Measurements from ENCODE around the gene FAM43A.

The FAM43A gene

DNA sequence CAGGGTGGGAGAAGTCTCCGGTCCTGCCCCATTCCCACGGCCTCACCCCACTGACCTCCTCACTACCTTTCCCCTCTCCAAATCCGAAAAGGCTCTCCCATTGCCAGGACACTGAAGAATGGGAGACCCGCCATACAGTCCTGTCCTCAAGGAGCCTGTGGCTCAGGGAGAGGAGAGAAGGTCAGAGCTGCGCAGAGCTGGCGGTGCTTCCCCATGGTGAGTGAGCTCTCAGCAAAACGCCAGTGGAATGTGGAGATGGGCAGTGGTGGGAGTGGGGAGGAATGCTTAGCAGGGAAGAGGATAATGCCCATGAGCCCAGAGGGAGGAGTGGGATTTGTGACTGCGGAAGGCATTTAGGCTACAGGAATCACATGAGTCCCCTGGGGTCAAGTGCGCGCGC, 20.1 kb downstream of the FAM43A start:
- DNase-seq (ENCODE audit: low read depth in 1 of 2, low spot score in 1 of 2), result no peak

DNA sequence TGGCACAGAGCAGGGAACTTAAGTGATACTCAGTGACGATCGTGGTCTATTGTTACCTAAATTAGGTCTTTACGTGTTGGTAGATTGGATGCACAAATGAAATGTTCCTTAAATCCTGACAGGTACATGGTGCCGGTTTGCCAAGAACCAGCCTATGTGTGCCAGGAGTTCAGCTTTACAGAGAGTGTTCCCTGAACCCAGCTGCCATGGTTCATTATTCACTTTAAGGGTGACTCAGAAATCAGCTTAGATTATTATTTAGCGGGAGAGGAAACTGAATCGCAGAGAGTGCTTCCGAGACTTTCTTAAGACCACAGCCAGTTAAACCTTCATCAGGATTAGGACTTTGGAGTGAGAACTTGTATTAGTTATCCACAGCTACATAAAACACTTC, 21.5 kb downstream of the FAM43A start:
- no peak for DNase-seq (ENCODE audit: low read depth in 1 of 2, low spot score in 1 of 2)

DNA sequence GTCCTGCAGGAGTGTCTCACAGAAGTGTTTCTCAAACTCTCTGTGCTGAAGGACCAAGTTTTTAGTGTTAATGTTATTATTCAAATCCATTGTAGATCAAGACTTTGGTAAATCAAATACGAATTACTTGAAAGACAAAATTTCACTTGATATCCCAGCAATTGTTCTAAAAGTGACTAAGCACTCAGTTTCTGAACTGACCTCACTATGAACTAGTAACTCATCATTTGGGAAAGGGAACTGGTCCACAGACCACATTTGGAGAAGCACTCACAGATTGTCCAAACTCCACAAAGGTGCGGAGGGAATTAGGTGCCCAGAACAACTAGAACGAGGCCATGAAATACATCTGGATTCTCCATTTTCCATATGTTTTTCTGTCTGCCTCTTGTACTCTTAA, 25.6 kb downstream of the FAM43A start:
- DNase-seq (ENCODE audit: low read depth in 1 of 2, low spot score in 1 of 2), result no peak

DNA sequence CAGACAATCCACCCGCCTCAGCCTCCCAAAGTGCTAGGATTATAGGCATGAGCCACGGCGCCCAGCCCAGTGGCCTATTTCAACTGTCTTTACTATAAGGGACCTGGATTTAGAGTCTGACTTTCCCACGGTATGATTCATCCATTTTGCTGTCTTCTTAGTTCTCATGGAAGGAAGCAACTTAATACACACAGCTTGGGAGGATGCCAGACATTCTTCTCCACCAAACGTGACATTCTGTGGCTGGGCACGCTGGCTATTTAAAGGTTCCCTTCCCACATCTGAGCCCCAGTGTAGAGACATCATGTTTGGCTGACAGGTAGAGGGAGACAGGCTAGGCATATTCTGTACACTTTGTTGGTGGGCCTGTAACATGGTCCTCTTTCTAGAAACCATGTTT, 26.2 kb downstream of the FAM43A start:
- no peak for DNase-seq (ENCODE audit: low read depth in 1 of 2, low spot score in 1 of 2)

DNA sequence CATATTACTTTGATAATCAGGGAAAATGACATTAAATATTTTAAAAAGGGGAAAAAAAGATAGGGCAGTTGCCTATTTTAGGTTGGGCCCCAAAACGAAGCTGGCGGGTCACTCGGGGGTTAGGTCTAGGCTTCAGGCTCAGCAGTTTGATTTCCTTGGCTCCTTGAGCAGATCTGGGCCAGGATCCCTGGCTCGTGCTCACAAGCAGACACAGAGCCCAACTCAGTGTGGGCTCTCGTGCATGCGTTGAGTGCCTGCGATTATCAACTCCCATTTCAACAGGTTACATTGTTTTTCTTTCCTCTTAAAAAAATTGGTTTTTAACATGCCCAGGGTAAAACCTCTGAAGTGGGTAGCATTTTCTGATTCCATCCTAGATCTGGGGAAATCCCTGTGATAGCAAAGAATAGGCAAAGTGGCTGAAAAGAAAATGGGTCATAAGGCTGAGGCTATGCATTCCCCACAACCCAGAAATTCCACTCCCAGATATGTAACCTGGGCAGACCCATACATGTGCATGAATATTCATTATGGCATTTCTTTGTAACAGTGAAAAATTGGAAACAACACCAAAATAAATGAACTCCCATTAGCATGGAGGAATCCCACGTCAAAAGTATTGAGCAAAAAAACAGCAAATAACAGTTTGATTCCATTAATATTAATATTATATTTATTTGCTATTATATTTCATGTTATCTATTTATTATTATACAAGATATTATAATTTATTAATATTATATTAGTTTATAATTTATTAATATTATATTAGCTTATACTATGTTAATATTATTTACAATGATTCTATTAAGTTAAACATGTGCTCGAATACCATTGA, 27.8 kb downstream of the FAM43A start:
- no peak for DNase-seq (ENCODE audit: low read depth in 1 of 2, low spot score in 1 of 2)

DNA sequence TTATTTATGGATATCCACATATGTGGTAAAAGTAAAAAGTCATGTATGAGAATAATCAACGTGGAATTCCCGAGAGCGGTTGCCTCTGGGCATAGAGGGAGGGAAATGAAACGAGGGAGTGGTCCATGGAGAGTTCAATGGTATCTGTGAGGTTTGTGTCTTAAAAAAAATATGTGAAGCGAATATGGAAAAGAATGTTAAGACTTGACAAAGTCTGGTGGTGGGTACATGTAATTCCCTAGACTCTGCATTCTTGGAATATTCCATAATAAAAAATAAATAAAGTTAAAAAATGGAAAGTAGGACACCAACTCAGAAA, 28.4 kb downstream of the FAM43A start:
- DNase-seq (ENCODE audit: low read depth in 1 of 2, low spot score in 1 of 2), result no peak

DNA sequence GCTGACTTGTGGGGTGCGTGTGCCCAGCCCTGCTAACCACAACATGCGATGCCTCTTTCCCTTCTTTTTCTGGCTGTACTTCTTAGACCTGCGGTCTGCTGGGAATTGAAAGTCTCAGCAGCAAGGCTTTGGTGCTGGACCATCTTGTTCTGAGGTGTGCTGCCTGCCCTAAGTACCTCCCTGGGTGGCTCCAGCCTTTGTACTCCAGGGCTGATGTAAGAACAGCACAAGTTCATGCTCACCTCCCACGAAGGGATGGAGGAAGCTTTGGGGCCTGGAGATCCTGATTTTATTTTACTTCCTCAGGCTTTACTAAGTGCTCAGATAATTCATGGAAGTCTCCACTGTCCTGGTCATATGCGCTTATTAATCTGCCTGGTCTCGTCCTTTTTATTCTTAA, 28.9 kb downstream of the FAM43A start:
- no peak for DNase-seq (ENCODE audit: low read depth in 1 of 2, low spot score in 1 of 2)

DNA sequence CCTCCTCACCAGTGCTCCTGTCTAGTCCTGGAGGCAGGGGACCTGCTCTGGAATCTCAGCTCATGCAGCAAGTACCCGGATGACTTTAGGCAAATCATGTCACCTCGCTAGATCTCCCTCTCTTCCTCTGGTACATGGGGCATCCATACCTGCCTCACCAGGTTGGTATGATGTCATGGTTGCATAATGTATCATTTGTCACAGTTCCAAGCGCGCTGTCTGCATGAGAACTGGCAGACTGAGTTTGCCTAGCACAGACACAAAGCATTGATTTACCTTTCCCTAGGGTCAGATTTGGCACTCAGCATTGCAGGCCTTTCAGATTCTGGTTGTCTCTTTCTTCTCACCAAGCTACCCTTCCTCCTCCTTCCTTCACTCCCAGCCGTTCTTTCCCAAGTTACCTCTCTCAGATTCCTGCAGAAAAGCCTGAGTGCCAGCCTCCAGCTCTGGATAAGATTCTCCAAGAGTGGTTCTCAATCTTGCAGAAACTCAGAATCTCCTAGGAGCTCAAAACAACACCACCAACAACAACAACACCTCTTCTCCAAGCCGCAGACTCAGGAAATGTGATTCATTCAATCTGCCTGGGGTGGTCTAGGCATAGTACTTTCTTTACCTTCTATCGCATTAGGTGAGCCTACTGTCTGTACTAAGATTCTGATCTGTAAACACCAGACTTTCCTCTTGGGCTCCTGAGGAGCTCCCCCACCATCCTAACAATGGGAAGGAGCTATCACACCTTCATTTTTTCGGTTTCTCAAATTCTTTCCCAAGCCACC, 29.5 kb downstream of the FAM43A start:
- DNase-seq (ENCODE audit: low read depth in 1 of 2, low spot score in 1 of 2), result no peak

DNA sequence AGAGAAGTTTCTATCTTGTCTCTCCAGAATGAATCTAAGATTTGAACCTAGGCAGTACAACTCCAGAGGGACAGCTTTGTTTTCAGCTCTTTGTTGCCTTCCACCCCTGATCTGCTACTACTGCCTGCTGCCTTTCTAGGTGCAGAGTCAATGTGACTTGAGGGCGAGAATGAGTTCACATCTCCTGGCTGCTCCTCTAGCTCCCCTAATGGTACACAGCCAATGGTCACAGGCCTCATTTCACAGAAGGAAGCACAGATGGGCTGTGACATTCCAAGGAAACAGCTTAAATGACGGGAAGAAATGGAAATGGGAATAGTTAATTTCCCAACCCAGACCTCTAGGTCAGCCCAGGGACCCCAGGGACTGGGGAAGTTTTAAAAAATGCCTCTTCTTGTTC, 32.4 kb downstream of the FAM43A start:
- DNase-seq (ENCODE audit: low read depth in 1 of 2, low spot score in 1 of 2), result no peak

DNA sequence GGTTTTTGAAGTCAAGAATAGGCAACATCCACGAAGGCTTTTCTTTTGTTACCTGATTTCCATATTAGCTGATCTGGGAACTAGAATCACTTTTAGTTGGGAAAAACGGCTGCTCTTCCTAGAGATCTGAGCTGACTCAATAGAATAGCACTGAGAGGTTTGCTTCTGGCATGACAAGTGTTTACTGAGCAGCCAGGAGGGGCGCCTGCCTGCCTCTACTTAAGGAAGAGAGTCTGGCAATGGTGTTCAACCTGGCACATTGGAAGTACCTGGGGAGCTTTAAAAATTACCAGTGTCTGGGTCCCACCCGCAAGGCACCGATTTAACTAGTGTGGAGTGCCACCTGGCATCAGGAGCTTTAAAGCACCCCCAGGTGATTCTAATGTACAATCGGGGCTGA, 34.4 kb downstream of the FAM43A start:
- no peak for DNase-seq (ENCODE audit: low read depth in 1 of 2, low spot score in 1 of 2)

DNA sequence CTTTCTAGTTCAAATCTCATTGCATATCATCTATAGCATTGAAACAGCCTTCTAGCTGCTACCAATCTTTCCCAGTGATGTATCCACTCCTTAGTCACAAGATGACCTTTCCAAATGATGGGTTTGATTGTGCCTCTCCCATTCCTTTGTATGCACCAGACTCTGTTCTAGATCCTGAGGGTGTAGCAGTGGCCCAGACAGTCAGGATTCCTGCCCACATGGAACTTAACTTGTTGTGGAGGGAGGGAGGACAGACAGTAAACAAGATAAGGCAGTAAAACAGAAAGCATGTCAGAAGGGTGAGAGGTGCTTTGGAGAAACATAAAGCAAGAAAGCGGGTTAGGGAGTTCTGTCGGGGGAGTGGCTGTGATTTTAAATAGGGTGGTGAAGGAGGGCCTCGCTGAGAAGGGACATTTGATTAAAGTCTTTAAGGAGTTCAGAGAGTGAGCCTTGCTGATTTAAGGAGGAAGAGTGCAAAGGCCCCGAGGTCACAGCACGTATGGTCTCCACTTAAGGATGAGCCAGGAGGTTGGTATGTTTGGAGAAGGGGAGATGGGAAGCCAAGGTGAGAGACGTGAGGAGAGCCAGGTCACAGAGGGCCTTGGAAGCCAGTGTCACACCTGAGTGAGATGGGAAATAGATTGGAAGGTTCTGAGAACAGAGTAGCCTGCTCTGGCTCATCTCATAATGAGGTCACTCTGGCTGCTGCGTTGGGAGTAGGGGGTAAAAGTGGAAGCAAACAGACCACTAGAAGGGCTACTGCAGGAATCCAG, 38.3 kb downstream of the FAM43A start:
- DNase-seq (ENCODE audit: low read depth in 1 of 2, low spot score in 1 of 2), result no peak

DNA sequence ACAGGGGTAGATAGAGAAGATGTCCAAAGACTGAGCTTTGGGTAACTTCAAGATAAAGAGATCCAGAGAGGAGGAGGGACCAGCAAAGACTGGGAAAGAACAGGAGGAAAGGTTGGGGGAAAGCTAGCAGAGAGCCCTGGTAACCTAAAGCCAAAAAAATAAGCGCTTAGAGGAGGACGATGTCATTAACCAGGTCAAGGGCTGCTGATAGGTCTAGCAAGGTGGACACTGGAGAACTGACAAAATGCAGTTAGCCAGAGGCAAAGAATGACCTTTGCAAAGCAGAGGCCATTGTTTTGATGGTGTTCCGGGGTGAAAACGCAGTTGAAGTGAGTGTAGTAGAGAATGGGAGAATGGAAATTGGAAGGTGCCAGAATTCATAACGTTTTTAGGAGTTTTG, 39.7 kb downstream of the FAM43A start:
- DNase-seq (ENCODE audit: low read depth in 1 of 2, low spot score in 1 of 2), result no peak

DNA sequence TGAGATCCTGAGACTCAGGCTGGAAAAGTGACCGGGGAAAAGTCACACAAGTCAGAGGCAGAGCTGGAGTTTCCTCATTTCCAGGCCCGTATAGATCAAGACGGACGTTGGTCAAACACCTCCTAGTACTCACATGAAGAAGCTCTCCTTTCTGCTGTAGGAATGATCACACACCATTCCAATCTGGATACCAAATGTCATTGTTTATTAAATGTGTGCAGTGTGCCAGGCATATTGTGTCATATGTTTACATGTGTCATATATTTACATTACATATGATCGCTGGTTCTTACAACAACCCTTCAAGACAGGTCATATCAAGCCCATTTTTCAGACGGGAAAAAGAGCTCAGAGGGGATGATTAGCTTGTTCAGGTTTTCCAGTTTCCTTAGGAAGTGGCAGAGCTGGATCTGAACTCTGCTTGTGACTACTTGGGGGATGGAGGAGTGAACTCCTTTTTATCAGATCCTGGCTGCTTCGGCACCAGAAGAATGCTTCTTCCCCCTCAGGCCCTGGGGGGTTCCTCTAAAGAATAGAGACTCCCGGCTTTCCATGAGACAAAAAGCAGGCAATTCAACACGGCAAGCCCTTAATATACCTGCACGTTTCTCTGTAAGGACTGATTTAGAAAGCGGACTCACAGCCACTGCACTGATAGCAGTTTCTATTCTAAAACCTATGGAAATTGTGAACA, 41.9 kb downstream of the FAM43A start:
- DNase-seq (ENCODE audit: low read depth in 1 of 2, low spot score in 1 of 2), result no peak

DNA sequence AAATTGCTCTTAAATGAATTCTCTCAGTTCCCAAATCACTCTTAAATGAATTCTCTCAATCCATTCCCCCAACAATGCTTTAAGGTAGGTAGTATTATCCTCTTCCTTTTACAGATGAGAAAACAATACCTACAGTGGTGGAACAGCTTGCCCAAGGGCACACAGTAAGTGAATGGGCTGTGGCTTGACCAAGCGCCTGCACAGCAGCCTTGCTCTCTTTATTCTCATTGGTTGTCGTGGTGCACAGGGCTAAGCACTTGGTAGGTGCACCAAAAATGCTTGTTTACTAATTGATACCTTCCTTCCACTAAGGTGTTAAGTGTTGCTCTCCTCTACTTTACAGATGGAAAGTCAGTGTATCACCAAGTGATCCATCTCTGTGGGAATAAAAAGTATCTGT, 43.3 kb downstream of the FAM43A start:
- no peak for DNase-seq (ENCODE audit: low read depth in 1 of 2, low spot score in 1 of 2)

DNA sequence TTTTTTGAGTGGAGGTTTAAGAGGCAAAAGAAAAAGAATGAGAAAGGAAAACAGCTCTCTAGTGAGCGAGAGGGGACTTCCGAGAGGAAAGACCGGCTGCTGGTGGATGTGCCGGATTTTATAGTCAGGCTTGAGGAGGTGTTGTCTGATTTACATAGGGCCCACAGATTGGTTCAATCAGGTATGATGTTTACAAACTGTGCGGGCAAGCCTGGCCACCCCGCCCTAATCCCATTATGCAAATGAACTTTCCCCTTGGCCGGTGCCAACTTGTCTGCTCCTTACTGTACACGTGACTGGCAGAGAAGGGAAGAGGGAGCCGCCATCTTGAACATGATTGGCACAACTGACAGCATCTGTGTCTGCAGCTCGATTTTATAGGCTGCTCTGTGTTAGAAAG, 44.7 kb downstream of the FAM43A start:
- DNase-seq (ENCODE audit: low read depth in 1 of 2, low spot score in 1 of 2), result no peak

DNA sequence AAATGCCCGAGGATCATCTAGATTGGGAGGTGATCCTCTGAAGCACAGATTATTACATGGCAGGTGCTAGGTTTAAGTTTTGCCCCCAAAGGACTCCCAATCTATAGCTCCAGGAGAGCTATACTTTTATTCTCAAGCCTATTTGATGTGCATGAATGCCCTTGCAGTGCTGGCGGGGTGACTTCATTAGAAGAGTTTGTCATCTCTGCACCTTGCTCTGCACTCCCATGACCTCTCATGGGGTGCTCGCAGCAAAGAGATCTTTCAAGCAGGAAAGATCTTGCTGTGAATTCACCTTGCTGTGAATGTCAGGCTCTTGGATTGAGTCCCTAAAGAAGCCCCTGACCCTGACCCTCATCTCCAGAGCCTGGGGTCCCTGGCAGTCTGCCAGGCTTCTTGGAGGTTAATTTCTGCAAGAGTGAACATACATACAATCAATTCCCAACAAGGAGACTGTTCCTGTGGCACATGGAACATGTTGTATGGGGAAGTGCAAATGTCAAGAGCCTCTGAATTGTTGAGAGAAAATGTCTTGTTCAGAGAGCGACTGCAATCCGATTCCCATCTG, 45.9 kb downstream of the FAM43A start:
- DNase-seq (ENCODE audit: low read depth in 1 of 2, low spot score in 1 of 2), result no peak

DNA sequence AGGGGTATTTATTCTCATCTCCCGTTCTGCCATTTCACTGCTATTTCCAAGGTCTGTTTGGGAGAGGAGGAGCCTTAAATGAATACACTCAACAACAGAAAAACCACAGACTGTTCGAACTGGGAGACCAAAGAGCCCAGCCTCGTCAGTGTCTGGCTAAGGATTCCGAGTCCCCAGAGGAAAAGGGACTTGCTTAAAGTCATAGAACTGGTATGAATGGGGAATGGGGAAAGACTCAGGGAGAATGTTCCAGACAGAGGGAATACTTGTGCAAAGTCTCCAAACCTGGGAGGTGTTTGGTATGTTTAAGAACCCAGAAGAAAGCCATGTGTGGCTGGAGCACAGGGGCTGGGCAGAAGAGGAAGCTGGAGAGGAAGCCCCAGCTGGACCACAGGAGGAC, 46.9 kb downstream of the FAM43A start:
- no peak for DNase-seq (ENCODE audit: low read depth in 1 of 2, low spot score in 1 of 2)

DNA sequence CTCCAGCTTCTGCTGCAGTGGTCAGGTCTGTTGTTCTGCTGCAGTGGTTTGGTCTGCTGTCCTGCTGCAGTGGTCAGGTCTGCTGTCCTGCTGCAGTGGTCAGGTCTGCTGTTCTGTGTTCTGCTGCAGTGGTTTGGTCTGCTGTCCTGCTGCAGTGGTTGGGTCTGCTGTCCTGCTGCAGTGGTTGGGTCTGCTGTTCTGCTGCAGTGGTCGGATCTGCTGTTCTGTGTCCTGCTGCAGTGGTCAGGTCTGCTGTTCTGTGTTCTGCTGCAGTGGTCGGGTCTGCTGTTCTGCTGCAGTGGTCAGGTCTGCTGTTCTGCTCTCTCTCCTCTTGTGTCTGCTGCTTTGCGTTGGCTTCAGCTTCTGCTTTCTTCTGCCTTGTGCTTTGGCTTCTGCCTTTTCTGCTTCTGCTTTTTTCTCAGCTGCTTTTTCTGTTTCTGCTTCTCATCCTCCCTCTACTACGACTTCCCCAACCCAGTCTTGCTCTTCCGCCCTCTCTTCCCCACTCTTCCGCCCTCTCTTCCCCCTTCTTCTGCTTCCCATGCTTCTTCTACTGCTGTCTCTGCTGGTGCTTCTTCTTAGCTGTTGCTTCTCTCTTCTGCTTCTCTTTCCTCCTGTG, 50.7 kb downstream of the FAM43A start:
- DNase-seq (ENCODE audit: low read depth in 1 of 2, low spot score in 1 of 2), result no peak

DNA sequence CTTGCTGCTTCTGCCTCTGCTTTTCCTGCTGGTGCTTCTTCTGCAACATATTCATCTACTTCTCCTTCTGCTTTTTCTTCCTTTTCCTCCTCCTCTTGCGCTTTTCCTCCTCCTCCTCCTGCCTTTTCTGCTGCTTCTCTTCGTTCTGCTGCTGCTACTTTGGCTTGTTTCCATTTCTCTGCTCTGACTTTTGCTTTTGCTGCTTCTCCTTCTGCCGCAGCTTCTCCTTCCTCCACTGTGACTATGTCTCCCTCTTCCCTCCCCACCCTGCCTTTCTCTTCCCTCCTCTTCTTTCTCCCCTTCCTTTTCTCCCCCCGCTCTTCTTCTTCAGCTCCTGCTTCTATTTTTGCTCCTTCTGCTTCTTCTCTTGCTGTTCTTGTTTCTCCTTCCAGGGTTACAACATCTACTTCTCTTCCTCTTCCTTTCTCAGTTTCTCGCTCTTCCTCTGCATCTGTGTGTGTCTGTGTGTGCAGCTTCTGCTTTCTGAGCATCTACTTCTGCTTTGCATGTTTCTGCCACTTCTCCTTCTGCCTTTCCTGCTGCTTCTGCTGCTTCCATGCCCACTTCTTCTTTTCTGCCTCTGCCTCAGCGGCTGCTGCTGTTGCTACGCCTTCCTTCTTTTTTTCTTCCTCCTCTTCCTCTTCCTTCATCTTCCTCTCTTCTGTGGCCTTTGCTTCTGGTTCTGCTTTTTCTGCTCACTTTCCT, 51.4 kb downstream of the FAM43A start:
- no peak for DNase-seq (ENCODE audit: low read depth in 1 of 2, low spot score in 1 of 2)
